Sciatic nerve (tissue), 2 donors: ENCODE data around the gene MRPS23. TPM values are rescaled to one million over a fixed set of nuclear protein-coding genes. Genes with fewer than 3 reads are reported as not detected.

Experiments
- ATAC-seq: fragments of 200-7000 bp; cut with Tn5 transposase; one replicate; pipeline ENCODE4 v1.9.1; 2020; ENCODE audit warnings: mild to moderate bottlenecking, moderate library complexity
- DNase-seq: peaks from one replicate; pipeline ENCODE4 v3.0.0-alpha.2; 2020; ENCODE audit warnings: low spot score
- intact Hi-C: fragments of 100-400 bp; cut with DNase I; formaldehyde crosslinking; loops from one replicate; pipeline ENCODE4 v1.14.2; 2022
- total RNA-seq: library from RNA; stranded (reverse); fragmentation: NEBNext Ultra II Directional; extraction: Animal tissue kit (Norgen Biotek cat#: 25700); gene quantifications from one replicate; pipeline ENCODE4 v1.2.1, GENCODE V29; 2021
- donor health status: DM: no; HTN: no; CAD: no.
- donor health status: DM: no; HTN: no; CAD: no.

MRPS23 gene
- total RNA-seq, 1 donor from 2014 or later, result 27.1 TPM

DNA sequence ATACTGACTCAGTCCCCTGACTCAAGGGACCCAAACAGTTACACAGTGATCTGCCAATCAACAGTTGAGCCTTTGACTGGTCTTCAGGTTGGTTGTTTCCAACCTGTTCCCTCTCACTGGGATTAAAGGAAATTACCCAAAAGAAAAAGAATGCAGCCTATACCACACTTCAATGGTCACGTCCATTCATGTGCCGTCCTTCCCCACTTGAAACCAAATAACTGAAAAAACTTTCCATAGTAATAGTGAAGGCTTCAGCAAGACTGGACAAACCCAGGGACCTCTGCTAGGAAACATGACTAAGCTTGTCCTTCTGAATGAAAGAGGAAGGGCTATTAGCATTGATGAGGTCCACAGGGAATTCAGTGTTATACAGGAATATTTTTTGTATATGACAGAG, 30.6 kb downstream of the MRPS23 start:
- ATAC-seq (no peak), DNase-seq (no peak)
- intact Hi-C loops, result no loop called here

DNA sequence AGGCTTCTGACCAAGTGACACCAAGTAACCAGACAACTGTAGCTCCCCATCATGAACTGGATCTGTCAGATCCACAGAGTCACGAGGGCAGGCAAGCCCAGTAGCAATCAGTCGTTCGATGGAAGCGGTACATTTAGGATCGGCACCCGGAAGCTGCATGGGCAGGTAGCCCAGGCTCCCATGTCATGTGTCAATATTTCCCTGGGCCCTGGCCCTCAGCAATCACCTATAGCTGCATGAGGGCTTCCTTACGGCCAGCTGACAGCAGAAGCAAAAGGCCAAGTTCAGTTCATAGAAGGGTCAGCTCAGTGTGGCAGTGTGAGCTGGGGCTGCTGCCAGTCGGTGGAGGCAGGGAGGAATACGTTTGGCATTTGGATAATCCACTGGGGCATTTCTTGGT, 31.8 kb downstream of the MRPS23 start:
- ATAC-seq (no peak), DNase-seq (no peak)
- intact Hi-C loops, result no loop called here

GRCh38 chr17:57817299-57817698, 32.5 kb downstream of the MRPS23 start:
- ATAC-seq, result no peak
- intact Hi-C loops, result no loop called here
- DNase-seq, result no peak

- DNase-seq, result no peak
- no peak for ATAC-seq
- intact Hi-C loops, result no loop called here
Observed at GRCh38 chr17:57814421-57814820, 35.4 kb downstream of the MRPS23 start.

GRCh38 chr17:57811638-57812280, 38.1 kb downstream of the MRPS23 start:
- intact Hi-C loops, result no loop called here
- DNase-seq, result no peak
- peak; percentile 7 for ATAC-seq

- ATAC-seq (peak; percentile 91), DNase-seq (peak; percentile 80)
- intact Hi-C loops, result no loop called here
Observed at GRCh38 chr17:57810721-57811637, 38.9 kb downstream of the MRPS23 start.

DNA sequence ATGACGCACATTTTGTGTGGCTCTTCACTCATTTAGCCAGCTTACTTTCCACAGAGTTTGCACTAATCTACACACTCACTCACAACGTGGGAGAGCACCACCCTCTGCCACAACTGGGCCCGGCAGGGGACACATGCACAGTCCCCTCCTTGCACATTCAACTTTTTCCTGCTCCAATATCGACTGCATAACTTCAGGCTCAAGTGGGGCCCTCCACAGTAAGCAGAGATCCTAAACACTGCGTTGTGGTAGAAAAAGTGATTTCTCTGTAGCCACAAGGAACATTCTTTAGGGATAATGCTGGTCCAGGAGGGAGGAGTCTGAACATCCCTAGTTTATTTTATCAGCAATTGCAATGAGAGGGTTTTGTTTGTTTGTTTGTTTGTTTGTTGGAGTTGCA, 40.0 kb downstream of the MRPS23 start:
- intact Hi-C loops, result no loop called here
- no peak for ATAC-seq
- DNase-seq, result no peak

- no peak for DNase-seq
- ATAC-seq, result no peak
- intact Hi-C loops, result no loop called here
Observed at GRCh38 chr17:57808882-57809281, 41.0 kb downstream of the MRPS23 start.

GRCh38 chr17:57806167-57806830, 43.5 kb downstream of the MRPS23 start:
- ATAC-seq, result no peak
- intact Hi-C loops, result no loop called here
- DNase-seq, result no peak

- DNase-seq (no peak), ATAC-seq (no peak)
- intact Hi-C loops, result no loop called here
Observed at GRCh38 chr17:57803021-57803420, 46.8 kb downstream of the MRPS23 start.

DNA sequence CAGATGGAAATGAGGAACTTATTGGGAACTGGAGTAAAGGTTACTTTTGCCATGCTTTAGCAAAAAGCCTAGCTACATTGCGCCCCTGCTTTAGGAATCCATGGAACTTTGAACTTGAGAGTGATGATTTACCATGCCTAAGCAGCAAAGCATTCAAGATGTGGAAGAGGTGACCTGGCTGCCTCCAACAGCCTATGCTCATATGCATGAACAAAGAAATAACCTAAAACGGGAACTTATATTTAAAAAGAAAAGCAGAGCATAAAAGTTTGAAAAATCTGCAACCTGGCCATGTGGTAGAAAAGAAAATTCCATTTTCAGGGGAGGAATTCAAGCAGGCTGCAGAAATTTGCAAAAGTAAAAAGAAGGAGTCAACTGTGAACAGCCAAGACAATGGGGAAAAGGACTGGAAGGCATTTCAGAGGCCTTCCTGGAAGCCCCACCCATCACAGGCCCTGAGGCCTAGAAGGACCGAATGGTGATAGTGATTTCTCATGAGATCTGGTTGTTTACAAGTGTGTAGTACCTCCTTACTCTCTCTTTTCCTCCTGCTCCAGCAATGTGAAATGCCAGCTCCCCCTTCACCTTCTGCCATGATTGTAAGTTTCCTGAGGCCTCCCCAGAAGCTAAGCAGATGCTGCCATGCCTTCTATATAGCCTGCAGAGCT, 48.7 kb downstream of the MRPS23 start:
- intact Hi-C loops, result no loop called here
- ATAC-seq, result no peak
- no peak for DNase-seq

GRCh38 chr17:57794841-57795240, 55.0 kb downstream of the MRPS23 start:
- DNase-seq, result no peak
- intact Hi-C loops, result no loop called here
- ATAC-seq, result no peak

GRCh38 chr17:57788725-57789124, 61.1 kb downstream of the MRPS23 start:
- ATAC-seq (no peak), DNase-seq (no peak)
- intact Hi-C loops, result no loop called here

GRCh38 chr17:57785022-57785421, 64.8 kb downstream of the MRPS23 start:
- DNase-seq (no peak), ATAC-seq (no peak)
- intact Hi-C loops, result no loop called here

Other genes with a start within 250 kb of the MRPS23 start
- gene CCDC182, start 104.7 kb downstream of the MRPS23 start, total RNA-seq, result not detected
- gene CUEDC1, start 105.4 kb upstream of the MRPS23 start, total RNA-seq, result 44.3 TPM
- gene VEZF1, start 138.2 kb upstream of the MRPS23 start, total RNA-seq, result 73.8 TPM
- gene SRSF1, start 157.2 kb upstream of the MRPS23 start, total RNA-seq, result 169 TPM
- gene DYNLL2, start 233.4 kb upstream of the MRPS23 start, total RNA-seq, result 28.3 TPM